ENCODE measurements around the gene ZNF837.

The ZNF837 gene

DNA sequence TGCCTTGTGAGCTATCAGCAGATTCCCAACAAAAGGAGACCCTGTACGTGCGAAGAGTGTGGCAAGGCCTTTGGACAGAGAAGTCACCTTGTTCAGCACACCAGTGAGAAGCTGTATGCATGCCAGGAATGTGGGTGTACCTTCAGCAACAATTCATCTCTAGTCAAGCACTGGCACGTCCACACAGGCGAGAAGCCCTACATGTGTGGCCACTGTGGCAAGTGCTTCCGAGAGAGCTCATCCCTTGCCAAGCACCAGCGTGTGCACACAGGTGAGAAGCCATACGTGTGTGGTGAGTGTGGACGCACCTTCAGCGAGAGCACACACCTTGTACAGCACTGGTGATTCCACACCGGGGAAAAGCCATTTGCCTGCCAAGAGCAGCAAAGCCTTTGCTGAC is 61.6 kb downstream of the ZNF837 start:
- Histone ChIP-seq H3K36me3 (ENCODE audit: insufficient read depth) (no peaks in the 10 kb centered on the region), H3K9ac (no peak overlapping the region), H3K4me2 (no peak overlapping the region), H3K4me1 (ENCODE audit: low read depth, poor library complexity, severe bottlenecking) (no peaks in the 10 kb centered on the region), H3K4me3 (IDR thresholded peaks at IDR 0.05; ENCODE audit: insufficient read depth, low read depth, low read length) (no peak overlapping the region), H3K27me3 (ENCODE audit: insufficient read depth, low read depth) (no peaks in the 10 kb centered on the region), H3K79me2 (ENCODE audit: insufficient read depth, low read depth) (no peaks in the 10 kb centered on the region), H4K20me1 (ENCODE audit: insufficient read depth) (no peaks in the 10 kb centered on the region), H2AFZ (ENCODE audit: low read depth) (no peak overlapping the region), H3K27ac (no peak overlapping the region)
- TF ChIP-seq, protein P1, sequence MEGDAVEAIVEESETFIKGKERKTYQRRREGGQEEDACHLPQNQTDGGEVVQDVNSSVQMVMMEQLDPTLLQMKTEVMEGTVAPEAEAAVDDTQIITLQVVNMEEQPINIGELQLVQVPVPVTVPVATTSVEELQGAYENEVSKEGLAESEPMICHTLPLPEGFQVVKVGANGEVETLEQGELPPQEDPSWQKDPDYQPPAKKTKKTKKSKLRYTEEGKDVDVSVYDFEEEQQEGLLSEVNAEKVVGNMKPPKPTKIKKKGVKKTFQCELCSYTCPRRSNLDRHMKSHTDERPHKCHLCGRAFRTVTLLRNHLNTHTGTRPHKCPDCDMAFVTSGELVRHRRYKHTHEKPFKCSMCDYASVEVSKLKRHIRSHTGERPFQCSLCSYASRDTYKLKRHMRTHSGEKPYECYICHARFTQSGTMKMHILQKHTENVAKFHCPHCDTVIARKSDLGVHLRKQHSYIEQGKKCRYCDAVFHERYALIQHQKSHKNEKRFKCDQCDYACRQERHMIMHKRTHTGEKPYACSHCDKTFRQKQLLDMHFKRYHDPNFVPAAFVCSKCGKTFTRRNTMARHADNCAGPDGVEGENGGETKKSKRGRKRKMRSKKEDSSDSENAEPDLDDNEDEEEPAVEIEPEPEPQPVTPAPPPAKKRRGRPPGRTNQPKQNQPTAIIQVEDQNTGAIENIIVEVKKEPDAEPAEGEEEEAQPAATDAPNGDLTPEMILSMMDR (conservative IDR thresholded peaks at IDR 0.05; ENCODE audit: low read depth, low read length): no peak

GRCh38 chr19:58318297-58318696 is 62.5 kb downstream of the ZNF837 start:
- no peaks in the 10 kb centered on the region for H3K27me3 ChIP-seq (ENCODE audit: insufficient read depth, low read depth)

More at GRCh38 chr19:58318297-58318696, 62.5 kb downstream of the ZNF837 start:
- Histone ChIP-seq H2AFZ (ENCODE audit: low read depth) (no peak overlapping the region), H3K4me2 (no peak overlapping the region), H3K4me1 (ENCODE audit: low read depth, poor library complexity, severe bottlenecking) (no peaks in the 10 kb centered on the region), H3K79me2 (ENCODE audit: insufficient read depth, low read depth) (no peaks in the 10 kb centered on the region), H3K9ac (no peak overlapping the region), H3K27ac (no peak overlapping the region), H4K20me1 (ENCODE audit: insufficient read depth) (no peaks in the 10 kb centered on the region), H3K36me3 (ENCODE audit: insufficient read depth) (peaks cover 2% of the 10 kb centered on the region; the same call in 1 of the 2 replicates), H3K4me3 (IDR thresholded peaks at IDR 0.05; ENCODE audit: insufficient read depth, low read depth, low read length) (no peak overlapping the region)
- TF ChIP-seq, protein P1 (conservative IDR thresholded peaks at IDR 0.05; ENCODE audit: low read depth, low read length): no peak

Data from KMS-11 (cell line).